GM18858 (cell line): Measurements from ENCODE around the gene ATP1A1.

Experiments
- ATAC-seq: cut with Tn5 transposase; IDR thresholded peaks from one replicate; pipeline ENCODE4 v1.9.1; 2021; ENCODE audit not compliant: unreplicated experiment

ATP1A1 gene

DNA sequence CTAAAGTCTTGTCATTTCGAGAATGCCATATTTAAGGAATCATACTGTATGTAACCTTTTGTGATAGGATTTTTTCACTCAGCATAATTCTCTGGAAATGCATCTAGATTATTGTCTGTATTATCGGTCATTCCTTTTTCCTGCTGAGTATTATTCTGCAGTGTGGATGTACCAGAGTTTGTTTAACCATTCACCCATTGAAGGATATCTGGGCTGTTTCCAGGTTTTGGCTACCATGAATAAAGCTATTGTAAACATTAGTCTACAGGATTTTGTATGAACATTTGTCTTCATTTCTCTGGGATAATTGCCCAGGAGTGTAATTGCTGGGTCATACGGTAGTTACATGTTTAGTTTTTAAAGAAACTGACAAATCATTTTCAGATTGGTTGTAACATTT, 61.8 kb downstream of the ATP1A1 start:
- ATAC-seq: no peak

GRCh38 chr1:116435806-116436610, 63.0 kb downstream of the ATP1A1 start:
- no peak for ATAC-seq

- no peak for ATAC-seq
Measured at GRCh38 chr1:116436611-116436970, 63.5 kb downstream of the ATP1A1 start.

GRCh38 chr1:116439701-116440100, 66.7 kb downstream of the ATP1A1 start:
- no peak for ATAC-seq

GRCh38 chr1:116440731-116441130, 67.7 kb downstream of the ATP1A1 start:
- ATAC-seq: no peak

GRCh38 chr1:116445534-116445933, 72.5 kb downstream of the ATP1A1 start:
- ATAC-seq: no peak

DNA sequence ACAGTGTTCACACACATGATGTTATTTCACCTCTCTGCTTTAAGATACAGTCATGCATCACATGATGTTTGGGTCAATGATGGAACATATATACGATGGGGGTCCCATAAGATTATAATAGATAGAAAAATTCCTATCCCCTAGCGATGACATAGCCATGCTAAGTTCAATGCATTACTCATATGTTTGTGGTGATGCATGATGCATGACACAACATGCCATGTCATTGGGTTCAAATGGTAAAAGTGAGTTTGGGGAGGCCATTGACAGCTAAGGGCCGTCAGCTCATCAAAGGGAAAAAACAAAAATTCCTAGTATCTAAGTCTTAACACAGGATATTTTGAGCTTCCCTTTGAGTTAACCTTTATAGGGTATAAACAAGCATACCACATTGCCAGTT, 73.6 kb downstream of the ATP1A1 start:
- no peak for ATAC-seq

DNA sequence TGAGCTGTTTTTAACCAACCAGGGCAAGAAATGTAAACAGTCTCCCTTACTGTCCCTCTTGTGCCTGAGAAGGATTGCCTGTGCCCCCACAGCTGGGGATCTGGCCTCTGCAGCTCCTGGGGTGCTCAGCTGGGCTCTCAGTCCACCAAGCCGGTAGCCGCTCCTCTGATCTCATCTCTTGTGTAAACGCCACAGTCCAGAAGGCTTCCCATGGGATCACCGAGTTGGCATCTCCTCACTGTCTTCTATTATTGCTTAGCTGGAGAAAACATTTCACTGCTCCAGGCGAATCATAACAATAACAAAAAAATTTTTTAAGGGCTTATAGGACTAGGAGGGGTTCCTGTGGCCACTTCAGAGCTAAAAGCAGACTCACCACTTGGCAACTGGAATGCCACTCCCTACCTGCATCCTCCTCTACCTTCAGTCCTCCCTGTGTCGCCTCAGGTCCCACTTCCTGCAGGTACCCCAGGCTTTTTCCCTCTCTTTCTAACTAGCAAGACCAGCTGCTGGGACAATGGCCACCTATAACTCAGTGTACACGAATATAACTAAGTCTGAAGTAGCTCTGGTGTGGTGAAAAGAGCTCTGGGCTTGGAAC, 75.8 kb downstream of the ATP1A1 start:
- no peak for ATAC-seq

DNA sequence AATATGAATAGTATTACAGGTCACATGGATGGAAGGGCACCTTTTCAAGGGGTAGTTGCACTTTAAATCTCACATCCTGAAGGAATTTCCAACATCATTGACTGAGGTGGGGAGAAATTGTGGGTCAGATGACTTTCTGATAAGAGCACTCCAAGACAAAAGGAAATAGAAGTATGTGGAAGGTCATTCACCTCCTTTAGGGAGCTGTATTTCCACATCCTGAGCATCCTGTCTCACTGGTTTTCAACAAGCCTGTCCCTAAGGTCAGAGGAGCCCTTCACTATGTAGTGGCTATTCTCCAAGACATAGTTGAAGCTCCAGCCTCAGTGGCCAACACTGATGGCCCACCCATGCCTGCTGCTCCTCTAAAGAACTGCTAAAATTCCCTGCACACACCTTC, 76.5 kb downstream of the ATP1A1 start:
- no peak for ATAC-seq

GRCh38 chr1:116451702-116452101, 78.7 kb downstream of the ATP1A1 start:
- ATAC-seq: no peak

- ATAC-seq: no peak
Measured at GRCh38 chr1:116453481-116453880, 80.4 kb downstream of the ATP1A1 start.

DNA sequence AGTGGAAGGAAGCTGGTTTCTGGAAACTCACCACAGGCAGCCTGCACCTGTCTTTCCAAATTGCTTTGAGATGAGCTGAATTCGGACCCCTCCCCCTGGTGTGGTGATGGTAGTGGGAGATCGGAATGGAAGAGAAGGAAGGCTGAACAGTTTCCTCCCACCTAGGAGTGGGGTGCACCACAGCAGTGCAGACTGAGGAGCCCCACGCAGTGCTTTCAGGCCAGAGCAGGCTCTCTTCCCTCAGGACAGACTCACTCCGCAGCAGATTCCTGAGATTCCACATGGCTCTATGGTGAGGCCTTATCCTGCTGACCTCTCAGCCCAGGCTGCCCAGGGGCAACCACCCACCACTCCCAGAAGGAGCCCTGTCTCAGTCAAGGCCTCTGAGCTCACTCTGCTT, 80.9 kb downstream of the ATP1A1 start:
- no peak for ATAC-seq
